Retinal pigment epithelial cell (primary cell): ENCODE measurements around the gene NSDHL.

ENCODE experiments used
- DNase-seq: peaks from one replicate; pipeline ENCODE4 v3.0.0-alpha.2; 2010; ENCODE audit warnings: low read depth
- H3K4me3 ChIP-seq: 2 replicates; pipeline ENCODE4 v1.5.1; 2011; ENCODE audit warnings: mild to moderate bottlenecking, low read length, control low read depth, moderate library complexity
- CTCF ChIP-seq: conservative IDR thresholded peaks from 2 replicates; pipeline ENCODE4 v1.5.1; 2011; ENCODE audit warnings: low read depth, low read length, control low read depth, inconsistent platforms

Gene NSDHL

DNA sequence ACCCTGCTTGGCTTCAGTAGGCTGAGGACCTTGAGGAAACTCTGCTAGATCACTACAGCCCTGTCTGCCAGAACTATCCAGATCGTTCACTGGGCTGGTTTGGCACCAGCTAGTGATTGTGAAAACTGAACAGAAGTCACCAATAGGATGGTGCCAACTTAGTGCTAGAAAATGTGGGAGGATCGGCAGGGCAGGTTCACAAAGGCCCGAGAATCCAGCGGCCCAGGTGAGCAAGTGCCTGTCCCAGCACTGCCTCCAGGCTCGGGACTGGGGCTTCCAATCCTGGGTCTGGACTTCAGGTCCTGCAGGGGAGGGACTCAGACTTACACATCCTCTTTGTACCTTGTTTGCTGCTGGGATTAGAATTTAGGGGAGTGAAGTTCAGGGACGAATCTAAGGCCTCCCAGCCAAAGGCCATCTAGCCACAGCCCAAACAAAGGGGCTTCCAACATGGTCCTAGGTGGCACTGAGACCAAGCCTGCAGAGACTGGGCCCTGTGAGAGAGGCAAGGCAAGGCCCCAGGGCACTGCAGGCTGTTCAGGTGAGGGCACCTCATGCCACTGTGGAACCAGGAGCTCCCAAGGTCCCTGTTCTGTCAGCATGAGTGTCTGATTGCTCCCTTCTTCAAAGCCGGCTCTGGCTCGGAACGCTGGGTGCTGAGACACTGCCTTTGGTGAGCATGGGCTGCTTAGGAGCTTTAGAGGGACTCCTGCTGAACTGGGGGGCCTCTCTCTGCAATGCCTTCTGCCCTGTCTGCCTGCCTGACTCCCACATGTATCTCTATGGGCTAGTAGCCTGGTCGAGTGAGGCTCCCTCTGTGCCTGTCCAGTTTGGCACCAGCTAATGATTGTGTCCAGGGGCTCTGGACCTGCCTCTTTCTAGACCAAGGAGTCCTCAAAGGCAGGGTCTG is 46.3 kb downstream of the NSDHL start:
- DNase-seq = no peak
- TF ChIP-seq CTCF = no peak
- H3K4me3 ChIP-seq = no peak overlapping the region

GRCh38 chrX:152878976-152879755 is 48.3 kb downstream of the NSDHL start:
- no peak overlapping the region for H3K4me3 ChIP-seq
- no peak for TF ChIP-seq CTCF
- no peak for DNase-seq

DNA sequence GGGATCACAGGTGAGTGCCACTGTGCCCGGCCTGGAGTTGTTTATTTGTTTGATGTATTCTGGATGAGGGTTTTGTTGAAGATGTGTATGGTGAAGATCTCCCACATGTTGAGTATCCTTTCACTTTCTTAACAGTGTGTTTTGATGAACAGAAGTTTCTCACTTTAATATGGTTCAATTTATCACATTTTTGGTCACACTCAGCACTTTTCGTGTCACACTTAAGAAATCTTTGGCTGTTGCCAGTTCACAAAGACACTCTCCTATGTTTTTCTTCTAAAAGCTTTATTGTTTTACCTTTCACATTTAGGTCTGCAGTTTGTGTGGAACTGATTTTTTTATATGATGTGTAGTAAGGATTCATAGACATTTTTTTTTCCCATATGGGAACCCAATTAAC is 50.4 kb downstream of the NSDHL start:
- no peak for TF ChIP-seq CTCF
- no peak for DNase-seq

GRCh38 chrX:152884171-152884570 is 53.3 kb downstream of the NSDHL start:
- H3K4me3 ChIP-seq = no peak overlapping the region
- no peak for TF ChIP-seq CTCF
- DNase-seq = no peak

More for the DNA sequence above, 50.4 kb downstream of the NSDHL start:
- no peak overlapping the region for H3K4me3 ChIP-seq

GRCh38 chrX:152886716-152887115 is 55.9 kb downstream of the NSDHL start:
- no peak for TF ChIP-seq CTCF
- H3K4me3 ChIP-seq = no peak overlapping the region
- DNase-seq = no peak

DNA sequence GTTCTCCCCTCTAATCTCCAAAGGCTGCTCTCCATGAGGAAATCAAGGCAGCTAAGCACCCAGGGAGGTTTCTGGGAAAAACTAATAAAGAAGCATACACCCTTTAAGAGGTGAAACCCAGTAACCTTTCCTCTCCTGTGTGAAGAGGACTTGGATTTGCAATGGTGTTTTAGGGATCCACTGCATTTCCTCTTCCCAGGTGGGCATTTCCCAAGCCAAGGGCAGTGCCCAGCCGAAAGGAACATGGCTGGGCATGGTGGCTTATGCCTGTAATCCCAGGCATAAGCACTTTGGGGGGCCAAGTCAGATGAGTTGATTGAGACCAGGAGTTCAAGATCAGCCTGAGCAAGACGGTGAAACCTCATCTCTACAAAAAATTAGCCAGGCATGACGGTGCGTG is 61.6 kb downstream of the NSDHL start:
- no peak overlapping the region for H3K4me3 ChIP-seq
- TF ChIP-seq CTCF = no peak
- no peak for DNase-seq
